Right cardiac atrium (tissue), 5 donors: ENCODE results near the gene GCNT2. TPM values are rescaled to one million over a fixed set of nuclear protein-coding genes. Genes with fewer than 3 reads are reported as not detected.
A peak's percentile ranks its signal among the peaks of the same experiment; 100 is the strongest.
"Not testable (repeated sequence)": the region's sequence is repeated elsewhere in the genome, so short reads cannot be mapped to it uniquely, and the experiment has no call there.

Experiments
- ATAC-seq, 2 donors: fragments of 200-7000 bp; cut with Tn5 transposase; one replicate each; pipeline versions ENCODE4 v1.8.0 to v1.9.1; 2020; ENCODE audit warnings: moderate library complexity in 2 of 2, mild to moderate bottlenecking in 1 of 2
- DNase-seq, 3 donors: peaks; one replicate each; pipeline ENCODE4 v3.0.0-alpha.2; 2020
- H3K27ac ChIP-seq: one replicate; pipeline ENCODE4 v1.5.1; 2013; ENCODE audit warnings: mild to moderate bottlenecking, low read length, control low read depth, moderate library complexity
- H3K27me3 ChIP-seq: one replicate; pipeline ENCODE4 v1.6.1; 2013; ENCODE audit not compliant: control insufficient read depth, insufficient read depth
- H3K4me1 ChIP-seq: one replicate; pipeline ENCODE4 v1.6.1; 2013; ENCODE audit warnings: low read length; ENCODE audit not compliant: control insufficient read depth, insufficient read depth
- H3K4me3 ChIP-seq: one replicate; pipeline ENCODE4 v1.5.1; 2013; ENCODE audit warnings: low read length, control low read depth
- H3K9me3 ChIP-seq: one replicate; pipeline ENCODE4 v1.6.1; 2013; ENCODE audit warnings: low read length; ENCODE audit not compliant: control insufficient read depth
- WGBS: extraction: QIAGEN DNeasy Blood & Tissue Kit; methylation state at CpG from one replicate; pipeline ENCODE4 v1.1.7; 2013; 5-methylcytosine and 5-hydroxymethylcytosine counted together
- intact Hi-C, 4 donors: fragments of 100-400 bp; cut with DNase I; formaldehyde crosslinking; loops; one replicate each; pipeline versions ENCODE4 v1.11.0 to v1.14.0; 2022 to 2023
- polyA plus RNA-seq: library from polyadenylated mRNA; stranded (reverse); fragments of 200-250 nt; gene quantifications from one replicate; pipeline ENCODE4 v1.2.3, GENCODE V29; 2013
- total RNA-seq, 4 donors: library from RNA; stranded (reverse); fragmentation: NEBNext Ultra II Directional; extraction: Animal tissue kit (Norgen Biotek cat#: 25700); gene quantifications; one replicate each; pipeline ENCODE4 v1.2.1, GENCODE V29; 2021
- donor health status: healthy with polysubstance abuse.
- donor health status: DM: no; HTN: yes; CAD: no.
- donor health status: DM: no; HTN: no; CAD: no.
- donor health status: DM: no; HTN: yes; CAD: no; lungs with severe emphysema.
- donor health status: DM: yes; HTN: yes; CAD: no.

The GCNT2 gene
- total and polyA plus RNA-seq, 5 donors: 3.4 to 10.4 (median 6.9) TPM

DNA sequence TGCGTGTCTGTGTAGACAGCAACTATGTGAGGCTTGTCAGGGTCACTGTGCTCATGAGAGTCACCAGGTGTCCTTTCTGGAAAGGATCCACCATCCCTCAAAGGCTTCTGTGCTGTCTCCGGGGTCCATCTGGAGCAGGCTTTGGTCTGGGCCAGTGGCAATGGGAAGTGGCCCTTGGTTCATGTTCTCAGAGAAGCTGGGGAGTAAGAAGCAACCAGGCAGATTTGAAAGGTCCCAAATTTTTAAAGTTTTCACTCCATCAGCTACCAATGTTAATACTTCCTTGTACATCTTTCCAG lies 68.2 kb downstream of the GCNT2 start:
- H3K27ac ChIP-seq: no peak overlapping the region
- no peak for DNase-seq
- intact Hi-C loops: no loop called here

DNA sequence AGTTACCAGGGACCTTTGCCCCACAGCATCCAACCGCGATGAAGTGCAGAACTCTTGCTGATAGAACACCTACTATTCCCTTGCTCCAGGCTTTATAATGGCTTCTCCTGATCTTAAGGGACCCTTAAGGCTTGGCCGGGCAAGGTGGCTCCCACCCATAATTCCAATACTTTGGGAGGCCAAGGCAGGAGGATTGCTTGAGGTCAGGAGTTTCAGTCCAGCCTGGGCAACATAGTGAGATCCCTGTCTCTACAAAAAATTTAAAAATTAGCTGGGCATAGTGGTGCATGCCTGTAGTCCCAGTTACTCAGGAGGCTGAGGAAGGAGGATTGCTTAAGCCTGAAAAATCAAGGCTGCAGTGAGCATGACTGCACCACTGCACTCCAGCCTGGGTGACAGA lies 68.8 kb downstream of the GCNT2 start:
- no peaks in the 10 kb centered on the region for H3K9me3 ChIP-seq
- H3K27ac ChIP-seq: no peak overlapping the region
- no peaks in the 10 kb centered on the region for H3K27me3 ChIP-seq
- H3K4me1 ChIP-seq: peaks cover 5% of the 10 kb centered on the region
- no peak overlapping the region for H3K4me3 ChIP-seq
- WGBS: 94% methylated on average over 3 of the region's 3 CpGs
- intact Hi-C loops: no loop called here
- DNase-seq (no peak), ATAC-seq (no peak)

More for the DNA sequence above, 68.2 kb downstream of the GCNT2 start:
- WGBS: 57% methylated on average over 2 of the region's 2 CpGs
- Histone ChIP-seq H3K27me3 (no peaks in the 10 kb centered on the region), H3K9me3 (no peaks in the 10 kb centered on the region), H3K4me1 (peaks cover 5% of the 10 kb centered on the region), H3K4me3 (no peak overlapping the region)
- ATAC-seq: no peak

GRCh38 chr6:10591422-10592160 lies 70.4 kb downstream of the GCNT2 start:
- intact Hi-C loops: no loop called here
- Histone ChIP-seq H3K4me1 (peaks cover 5% of the 10 kb centered on the region), H3K4me3 (no peak overlapping the region), H3K27ac (no peak overlapping the region), H3K27me3 (no peaks in the 10 kb centered on the region), H3K9me3 (no peaks in the 10 kb centered on the region)
- no peak for DNase-seq
- ATAC-seq: no peak
- 70% methylated on average over 14 of the region's 14 CpGs for WGBS

DNA sequence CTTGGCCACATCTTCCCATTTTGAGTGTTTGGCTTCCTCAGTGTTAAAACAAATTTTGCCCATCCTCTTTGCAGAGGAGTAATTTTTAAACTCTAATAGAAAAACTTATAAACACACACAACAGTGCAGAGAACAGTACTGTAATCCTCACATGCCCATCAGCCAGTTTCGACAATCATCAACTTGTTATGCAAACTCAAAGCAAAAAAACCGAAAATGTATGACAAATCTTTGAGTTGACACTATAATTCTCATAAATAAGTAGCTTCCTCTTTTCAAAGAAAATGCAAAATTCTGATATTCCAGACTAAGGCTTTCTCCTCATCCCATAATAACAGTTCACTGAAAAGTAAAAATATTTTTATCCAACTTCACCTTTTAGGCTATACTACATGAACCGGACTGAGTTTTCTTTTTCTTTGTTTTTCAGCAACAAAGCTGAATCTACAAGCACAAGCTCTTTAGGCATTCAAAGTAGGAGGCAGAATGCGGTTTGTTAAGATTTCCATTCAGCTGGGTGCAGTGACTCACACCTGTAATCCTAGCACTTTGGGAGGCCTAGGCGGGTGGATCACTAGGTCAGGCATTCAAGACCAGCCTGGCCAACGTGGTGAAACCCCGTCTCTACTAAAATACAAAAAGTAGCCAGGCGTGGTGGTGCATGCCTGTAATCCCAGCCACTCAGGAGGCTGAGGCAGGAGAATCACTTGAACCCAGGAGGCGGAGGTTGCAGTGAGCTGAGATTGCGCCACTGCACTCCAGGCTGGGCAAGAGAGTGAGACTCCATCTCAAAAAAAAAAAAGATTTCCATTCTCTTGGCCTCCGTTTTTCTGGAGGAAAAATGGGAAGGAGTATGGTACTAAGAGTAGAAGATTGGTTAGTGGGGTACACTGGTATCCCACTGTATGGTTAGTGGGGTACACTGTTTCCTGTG lies 74.8 kb downstream of the GCNT2 start:
- Histone ChIP-seq H3K27me3 (no peaks in the 10 kb centered on the region), H3K4me1 (peaks cover 2% of the 10 kb centered on the region), H3K9me3 (no peaks in the 10 kb centered on the region), H3K27ac (no peak overlapping the region), H3K4me3 (no peak overlapping the region)
- ATAC-seq (no peak), DNase-seq (no peak)
- intact Hi-C loops: no loop called here
- 86% methylated on average over 11 of the region's 11 CpGs for WGBS

GRCh38 chr6:10597499-10598001 lies 76.4 kb downstream of the GCNT2 start:
- no peaks in the 10 kb centered on the region for H3K27me3 ChIP-seq
- H3K4me1 ChIP-seq: peaks cover 4% of the 10 kb centered on the region
- 89% methylated on average over 5 of the region's 5 CpGs for WGBS
- H3K4me3 ChIP-seq: no peak overlapping the region
- ATAC-seq (peak in 1 of 2 donors; percentile 39), DNase-seq (no peak)
- intact Hi-C loops: no loop called here
- no peaks in the 10 kb centered on the region for H3K9me3 ChIP-seq
- H3K27ac ChIP-seq: no peak overlapping the region

DNA sequence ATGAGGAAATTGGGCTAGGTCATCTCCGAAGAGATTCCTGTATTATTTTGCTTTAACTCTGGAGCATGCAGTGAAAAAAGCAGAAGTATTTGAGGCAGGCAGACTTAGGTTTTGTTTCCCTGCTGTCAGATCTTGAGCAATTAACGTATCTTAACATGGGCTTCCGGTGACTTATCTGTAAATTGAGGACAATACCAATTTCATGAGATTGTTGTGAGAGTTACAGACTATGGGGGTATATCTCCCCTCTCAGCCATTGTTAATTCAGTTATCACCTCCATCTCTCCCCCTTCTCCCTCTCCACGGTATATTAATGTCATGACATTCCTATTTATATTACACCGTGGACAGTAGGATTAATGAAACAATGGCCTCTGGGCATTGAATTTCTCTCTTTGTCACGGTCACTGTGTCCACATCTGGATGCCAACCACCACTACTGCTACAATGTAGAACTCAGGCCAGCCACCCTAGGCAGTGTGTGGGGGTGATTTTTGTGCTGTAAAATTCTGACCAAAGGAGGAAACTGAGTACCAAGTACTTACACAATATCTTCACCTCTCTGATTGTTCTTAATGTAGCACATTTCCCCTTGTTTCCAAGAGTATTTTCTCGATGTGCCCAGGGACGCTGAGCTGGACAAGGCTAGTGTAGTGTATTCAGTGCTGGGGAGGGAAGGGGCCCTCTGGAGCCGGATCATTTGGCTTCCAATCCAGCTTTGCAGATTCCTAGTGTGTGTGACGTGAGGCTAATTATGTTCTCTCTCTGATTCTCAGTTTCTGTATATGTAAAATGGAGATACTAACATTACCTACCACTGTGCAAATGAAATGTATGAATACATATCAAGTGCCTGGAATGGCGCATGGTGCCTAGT lies 77.2 kb downstream of the GCNT2 start:
- intact Hi-C loops: no loop called here
- Histone ChIP-seq H3K4me3 (no peak overlapping the region), H3K27me3 (no peaks in the 10 kb centered on the region), H3K4me1 (peaks cover 4% of the 10 kb centered on the region), H3K9me3 (no peaks in the 10 kb centered on the region), H3K27ac (no peak overlapping the region)
- ATAC-seq: peak; percentile 14 to 28
- no peak for DNase-seq
- WGBS: 52% methylated on average over 11 of the region's 11 CpGs

DNA sequence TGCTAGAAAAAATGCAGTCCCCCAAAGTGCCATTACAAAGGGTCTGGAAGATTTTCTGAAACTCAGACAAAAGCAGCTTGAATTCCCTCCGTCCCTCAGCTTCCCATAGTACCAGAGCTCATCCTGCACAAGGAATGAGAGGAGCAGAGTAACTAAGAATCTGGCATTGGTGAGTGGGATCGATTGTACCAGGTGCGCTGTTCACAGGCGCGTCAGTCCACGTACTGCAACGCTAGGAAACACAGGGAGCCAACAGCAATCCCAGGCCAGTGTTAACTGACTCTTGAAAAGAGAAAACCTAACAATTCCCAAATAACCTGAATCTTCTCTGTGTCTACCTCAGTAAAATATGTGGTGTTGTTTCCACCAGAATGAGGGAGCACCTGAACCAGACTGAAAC lies 77.9 kb downstream of the GCNT2 start:
- H3K4me1 ChIP-seq: peaks cover 4% of the 10 kb centered on the region

DNA sequence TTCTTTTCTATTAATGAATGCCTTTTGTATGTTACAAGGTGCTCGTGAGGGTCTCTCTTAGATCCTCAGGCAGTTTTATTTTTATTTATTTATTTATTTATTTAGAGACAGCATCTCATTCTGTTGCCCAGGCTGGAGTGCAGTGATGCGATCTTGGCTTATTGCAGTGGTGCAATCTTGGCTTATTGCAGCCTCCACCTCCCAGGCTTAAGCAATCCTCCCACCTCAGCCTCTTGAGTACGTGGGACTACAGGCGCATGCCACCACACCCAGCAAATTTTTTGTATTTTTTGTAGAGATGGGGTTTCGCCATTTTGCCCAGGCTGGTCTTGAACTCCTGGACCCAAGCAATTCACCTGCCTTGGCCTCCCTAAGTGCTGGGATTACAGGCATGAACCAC lies 79.5 kb downstream of the GCNT2 start:
- H3K4me3 ChIP-seq, H3K27me3 ChIP-seq, H3K4me1 ChIP-seq, DNase-seq, ATAC-seq, H3K9me3 ChIP-seq, H3K27ac ChIP-seq, intact Hi-C loops: not testable (repeated sequence)
- WGBS: 88% methylated on average over 5 of the region's 5 CpGs

More for the DNA sequence above, 77.9 kb downstream of the GCNT2 start:
- Histone ChIP-seq H3K27ac (no peak overlapping the region), H3K27me3 (no peaks in the 10 kb centered on the region), H3K4me3 (no peak overlapping the region), H3K9me3 (no peaks in the 10 kb centered on the region)
- 92% methylated on average over 7 of the region's 7 CpGs for WGBS
- ATAC-seq (no peak), DNase-seq (no peak)
- intact Hi-C loops: no loop called here

DNA sequence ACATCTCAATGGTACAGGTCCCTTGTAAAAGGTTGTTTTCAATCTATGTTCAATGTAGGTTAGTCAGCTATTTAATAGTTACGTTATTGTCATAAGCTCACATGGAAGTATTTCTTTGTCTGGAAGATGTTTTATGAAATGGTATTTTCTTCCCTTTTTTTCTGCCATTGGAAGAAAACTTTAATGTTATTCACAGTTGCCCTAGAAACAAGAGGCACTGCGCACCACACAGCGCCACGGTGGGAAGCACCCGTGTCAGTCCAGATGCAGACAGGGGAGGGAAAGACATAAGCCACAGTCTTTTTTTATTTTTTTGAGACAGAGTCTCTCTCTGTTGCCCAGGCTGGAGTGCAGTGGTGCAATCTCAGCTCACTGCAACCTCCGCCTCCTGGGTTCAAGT lies 82.1 kb downstream of the GCNT2 start:
- ATAC-seq (no peak), DNase-seq (no peak)
- H3K27ac ChIP-seq: no peak overlapping the region
- H3K9me3 ChIP-seq: no peaks in the 10 kb centered on the region
- no peak overlapping the region for H3K4me3 ChIP-seq
- H3K4me1 ChIP-seq: peaks cover 4% of the 10 kb centered on the region
- H3K27me3 ChIP-seq: no peaks in the 10 kb centered on the region
- intact Hi-C loops: no loop called here
- WGBS: 86% methylated on average over 6 of the region's 6 CpGs

DNA sequence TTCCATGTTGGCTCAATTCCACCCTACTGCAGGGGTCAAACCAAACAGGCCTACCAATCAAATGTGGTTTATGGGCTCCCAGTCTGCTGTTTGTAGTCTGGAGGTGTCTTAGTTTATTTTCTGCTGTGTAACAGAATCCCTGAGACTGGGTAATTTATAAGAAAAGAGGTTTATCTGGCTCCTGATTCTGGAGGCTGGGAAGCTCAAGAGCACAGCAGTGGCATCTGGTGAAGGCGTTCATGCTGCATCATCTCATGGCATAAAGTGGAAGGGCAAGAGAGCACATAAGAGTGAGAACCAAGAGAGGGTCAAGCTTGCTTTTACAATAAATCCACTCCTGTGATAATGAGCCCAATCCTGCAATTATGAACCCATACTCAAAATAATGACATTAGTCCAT lies 87.9 kb downstream of the GCNT2 start:
- intact Hi-C loops: no loop called here
- ATAC-seq: no peak
- Histone ChIP-seq H3K9me3 (no peaks in the 10 kb centered on the region), H3K27ac (no peak overlapping the region), H3K4me3 (no peak overlapping the region), H3K27me3 (no peaks in the 10 kb centered on the region), H3K4me1 (no peaks in the 10 kb centered on the region)
- DNase-seq: no peak
- 90% methylated on average over 1 of the region's 1 CpG for WGBS
